Stimulated activated CD4-positive, alpha-beta T cell treated with anti-CD3 and anti-CD28 coated beads, Interleukin-15, amount 100 ng/mL, for 48 hours (primary cell): ENCODE data around the gene PLK1.
"Not testable (repeated sequence)": the region's sequence is repeated elsewhere in the genome, so short reads cannot be mapped to it uniquely, and the experiment has no call there.

Source experiments
- DNase-seq, 2 donors: peaks; one replicate each; pipeline ENCODE4 v3.0.0-alpha.2; 2020; ENCODE audit warnings: low read depth in 2 of 2

PLK1 gene

GRCh38 chr16:23678430-23679273, at the start of gene PLK1:
Gene PLK1 (plus strand): TSS chr16:23678889. CDS start chr16:23678933, 44 bp downstream.
- peak; percentile 69 to 78 for DNase-seq

GRCh38 chr16:23629516-23629915, 49.2 kb upstream of the PLK1 start:
- DNase-seq = no peak

DNA sequence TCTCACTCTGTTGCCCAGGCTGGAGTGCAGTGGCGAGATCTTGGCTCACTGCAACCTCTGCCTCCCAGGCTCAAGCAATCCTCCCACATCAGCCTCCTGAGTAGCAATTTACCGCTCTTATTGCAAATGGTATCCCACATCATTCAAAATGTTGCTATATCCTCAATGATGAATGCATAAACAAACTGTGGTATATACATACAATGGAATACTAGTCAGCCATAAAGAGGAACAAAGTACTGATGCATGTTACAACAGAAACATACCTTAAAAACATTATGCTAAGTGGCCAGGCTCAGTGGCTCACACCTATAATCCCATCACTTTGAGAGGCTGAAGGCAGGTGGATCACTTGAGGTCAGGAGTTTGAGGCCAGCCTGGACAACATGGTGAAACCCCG, 46.8 kb upstream of the PLK1 start:
- not testable (repeated sequence) for DNase-seq

GRCh38 chr16:23634461-23635036, 44.1 kb upstream of the PLK1 start:
- DNase-seq = no peak

DNA sequence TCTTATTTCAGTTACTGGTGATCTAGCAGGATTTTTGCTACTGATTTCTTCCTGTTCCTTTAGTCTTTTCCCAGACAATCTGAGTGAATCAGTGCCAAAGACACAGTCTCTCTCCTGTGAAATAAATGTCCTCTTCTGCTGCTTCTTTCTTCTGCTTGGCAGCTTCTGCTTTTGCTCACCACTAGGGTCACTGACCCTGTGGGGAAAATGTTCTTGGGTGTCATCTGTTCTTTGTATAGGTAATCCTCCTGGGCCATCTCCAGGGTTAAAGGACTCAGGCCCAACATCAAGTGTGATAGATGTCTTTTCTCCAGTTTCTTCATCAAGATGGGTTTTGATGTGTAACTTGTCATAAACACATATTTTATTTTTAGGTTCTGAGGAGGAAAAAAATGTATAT, 42.7 kb upstream of the PLK1 start:
- DNase-seq = no peak

- DNase-seq = no peak
These were observed 38.1 kb upstream of the PLK1 start for GRCh38 chr16:23640615-23640930.

- peak; percentile 85 to 86 for DNase-seq
These were observed 37.5 kb upstream of the PLK1 start, which contains the start of the genes DCTN5 and PALB2 for GRCh38 chr16:23640931-23641765. Gene DCTN5 (plus strand): TSS chr16:23641466. CDS start chr16:23641543, 77 bp downstream. Gene PALB2 (minus strand): TSS chr16:23641310. CDS start chr16:23641157, 153 bp downstream.

DNA sequence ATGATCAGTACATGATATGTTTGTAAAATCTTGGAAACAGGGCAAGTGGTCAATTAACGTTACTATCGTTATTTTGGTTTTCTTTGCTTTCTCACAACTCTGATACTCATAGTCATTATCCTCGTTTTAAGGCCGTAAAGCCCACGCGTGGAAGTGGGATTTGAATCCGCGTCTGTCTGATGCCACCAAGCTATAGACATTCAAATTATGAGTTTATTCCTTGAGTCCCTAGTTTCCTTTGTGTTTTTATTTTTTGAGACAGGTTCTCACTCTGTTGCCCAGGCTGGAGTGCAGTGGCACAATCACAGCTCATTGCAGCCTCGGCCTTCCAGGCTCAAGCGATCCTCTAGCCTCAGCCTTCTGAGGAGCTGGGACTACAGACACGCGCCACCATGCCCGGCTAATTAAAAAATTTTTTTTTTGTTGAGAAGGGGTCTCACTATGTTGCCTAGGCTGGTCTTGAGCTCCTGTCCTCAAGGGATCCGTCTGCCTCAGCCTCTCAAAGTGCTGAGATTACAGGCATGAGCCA, 36.4 kb upstream of the PLK1 start:
- DNase-seq = no peak

DNA sequence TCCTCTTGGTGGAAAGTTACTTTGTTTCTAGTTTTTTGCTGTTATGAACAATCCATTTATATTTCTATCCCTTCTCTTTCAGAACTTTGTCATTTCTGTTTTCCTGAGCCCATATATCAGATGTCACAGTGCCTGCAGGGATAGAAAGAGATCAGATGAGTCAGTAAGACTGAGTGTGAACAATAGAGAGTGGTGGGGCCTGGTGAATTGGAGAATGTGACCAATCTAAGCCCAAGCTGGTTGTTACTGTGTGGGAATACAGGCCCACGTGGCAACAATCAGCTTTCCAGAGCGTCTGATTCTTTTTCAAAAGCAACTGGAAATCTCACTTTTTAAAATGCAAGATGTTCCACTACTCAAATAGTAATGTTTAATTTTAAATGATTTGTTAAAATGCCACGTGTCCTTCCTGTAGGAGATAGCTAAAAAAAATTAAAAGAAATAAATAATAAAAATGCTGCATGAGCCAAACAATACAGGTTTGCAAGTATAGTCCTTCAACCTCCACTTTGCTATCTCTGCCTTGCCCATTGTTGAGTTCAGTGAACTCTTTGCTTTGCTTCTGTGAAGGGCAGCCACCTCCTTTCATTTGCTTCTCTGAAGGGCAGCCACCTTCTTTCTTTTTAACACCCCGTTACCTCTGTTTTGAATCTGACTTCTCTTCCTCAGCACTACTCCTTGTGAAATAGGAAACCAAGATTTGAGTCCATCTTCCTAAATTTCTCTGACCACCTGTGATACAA, 27.8 kb upstream of the PLK1 start:
- DNase-seq = no peak

DNA sequence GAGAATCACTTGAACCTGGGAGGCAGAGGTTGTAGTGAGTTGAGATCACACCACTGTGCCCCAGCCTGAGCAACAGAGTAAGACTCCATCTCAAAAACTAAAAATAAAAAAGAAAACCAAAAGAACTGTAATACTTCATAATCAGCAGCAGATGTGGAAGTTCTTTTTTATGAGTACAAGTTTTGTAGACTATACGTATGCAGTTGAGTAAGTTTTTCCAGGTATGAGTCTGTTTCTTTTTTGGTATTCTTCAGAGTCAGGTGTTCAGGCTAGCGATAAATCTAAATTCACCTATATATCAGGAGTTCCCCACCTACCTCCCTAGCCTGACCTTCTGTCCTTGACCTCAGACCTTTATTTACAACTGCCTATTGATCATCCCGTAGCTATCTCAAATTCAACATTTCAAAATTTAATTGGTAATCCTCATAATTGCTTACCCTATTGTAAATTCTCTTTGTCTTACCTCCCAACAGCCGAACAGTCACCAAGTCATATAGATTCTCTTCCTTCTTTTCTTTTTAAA, 26.7 kb upstream of the PLK1 start:
- DNase-seq = no peak

- DNase-seq = no peak
These were observed 14.8 kb upstream of the PLK1 start for GRCh38 chr16:23663918-23664317.

DNA sequence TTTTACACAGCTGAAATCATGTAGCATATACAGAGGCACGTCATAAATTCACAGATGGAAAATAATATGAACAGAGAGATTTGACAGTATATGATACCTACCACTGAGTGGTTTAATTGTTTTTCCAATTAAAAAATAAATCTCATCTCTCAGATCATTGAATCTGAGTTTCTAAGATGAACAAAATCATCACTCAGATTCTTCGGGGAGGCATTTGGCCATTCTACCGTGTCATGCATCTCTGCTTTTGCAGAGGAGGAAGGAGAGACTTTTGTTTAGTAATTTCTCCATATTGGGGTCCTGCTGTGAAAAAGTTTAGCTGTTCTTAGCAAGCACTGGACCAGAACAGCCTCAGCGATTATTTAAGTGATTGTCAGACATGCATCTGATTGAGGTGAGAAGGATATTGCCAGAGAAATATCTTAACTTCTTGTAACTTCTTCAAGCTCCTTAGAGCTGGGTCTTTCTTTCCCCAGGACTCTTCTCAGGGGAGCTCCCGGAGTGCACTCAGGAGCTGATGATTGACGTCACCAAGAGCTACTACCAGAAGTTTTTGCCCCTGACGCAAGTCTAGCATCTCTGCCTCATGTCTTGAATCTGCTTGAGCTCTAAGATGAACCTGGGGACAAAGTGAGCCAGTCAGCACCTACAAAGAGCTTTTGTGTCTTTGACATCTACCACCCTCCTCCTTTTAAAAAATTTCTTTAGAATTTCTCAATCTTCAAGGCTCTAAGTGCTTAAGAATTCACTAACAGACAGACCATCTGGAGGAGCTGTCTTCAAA, 11.9 kb upstream of the PLK1 start:
- no peak for DNase-seq

DNA sequence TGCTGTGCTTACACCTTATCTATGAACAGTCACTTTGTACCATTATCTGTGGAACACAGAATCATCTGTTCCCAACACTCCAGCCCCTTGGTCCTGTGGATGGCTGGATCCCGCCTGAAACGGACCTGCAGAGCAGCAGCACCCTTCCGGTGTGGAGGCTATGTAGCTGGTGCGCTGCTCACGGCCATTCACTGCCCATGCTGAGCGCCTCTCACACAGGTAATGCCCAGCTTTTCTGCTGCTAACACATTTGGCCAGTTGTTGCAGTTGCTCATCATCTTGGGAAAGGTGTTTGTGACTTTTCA, 11.4 kb upstream of the PLK1 start:
- DNase-seq = no peak

- no peak for DNase-seq
These were observed 10.5 kb upstream of the PLK1 start for GRCh38 chr16:23668225-23668624.

GRCh38 chr16:23668873-23669272, 9.8 kb upstream of the PLK1 start:
- no peak for DNase-seq

GRCh38 chr16:23670137-23670776, 8.4 kb upstream of the PLK1 start:
- peak in 1 of 2 donors; percentile 50 for DNase-seq

- no peak for DNase-seq
These were observed 4.6 kb upstream of the PLK1 start for GRCh38 chr16:23673971-23674614.

- DNase-seq = no peak
These were observed 1.7 kb upstream of the PLK1 start for GRCh38 chr16:23676924-23677480.

GRCh38 chr16:23679274-23679985, 741 bp downstream of the PLK1 start:
- no peak for DNase-seq
